HS-27A (cell line): ENCODE measurements around the gene OR4E2.
"Not testable (repeated sequence)": the region's sequence is repeated elsewhere in the genome, so short reads cannot be mapped to it uniquely, and the experiment has no call there.

ENCODE experiments used
- DNase-seq: peaks from one replicate; pipeline ENCODE4 v3.0.0-alpha.2; 2012; ENCODE audit warnings: low read depth, missing footprints

OR4E2 gene, protein sequence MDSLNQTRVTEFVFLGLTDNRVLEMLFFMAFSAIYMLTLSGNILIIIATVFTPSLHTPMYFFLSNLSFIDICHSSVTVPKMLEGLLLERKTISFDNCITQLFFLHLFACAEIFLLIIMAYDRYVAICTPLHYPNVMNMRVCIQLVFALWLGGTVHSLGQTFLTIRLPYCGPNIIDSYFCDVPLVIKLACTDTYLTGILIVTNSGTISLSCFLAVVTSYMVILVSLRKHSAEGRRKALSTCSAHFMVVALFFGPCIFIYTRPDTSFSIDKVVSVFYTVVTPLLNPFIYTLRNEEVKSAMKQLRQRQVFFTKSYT

DNA sequence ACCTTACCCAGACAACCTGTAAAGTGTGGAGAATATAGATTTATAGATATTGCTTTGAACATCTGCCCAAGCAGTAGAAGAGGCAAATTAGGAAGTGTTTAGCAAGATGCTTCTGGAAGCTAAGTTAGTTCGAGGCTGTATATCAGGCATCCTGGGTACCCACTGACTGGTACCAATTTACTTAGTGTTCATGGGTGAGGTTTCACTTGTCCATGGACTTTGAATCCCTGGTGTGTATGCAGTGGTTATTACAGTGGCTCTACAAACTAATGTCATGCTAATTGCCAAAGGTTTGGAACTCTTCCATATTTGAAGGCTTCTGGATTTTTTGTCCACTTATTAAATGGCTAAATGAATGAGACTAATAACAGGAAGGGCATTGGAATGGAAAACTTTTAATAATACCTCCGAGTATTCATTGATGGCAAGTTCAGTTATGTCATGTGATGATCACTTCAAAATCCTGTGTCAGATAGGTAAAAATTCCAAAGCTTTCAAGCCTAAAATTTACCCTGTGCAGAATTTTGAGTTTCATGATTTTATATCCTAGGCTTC lies at the start of gene OR4E2:
TSS of gene OR4E2 (plus strand) at position 505 of the 555 bp plus-strand sequence. CDS start 11,248 bp downstream, outside the sequence.
- no peak for DNase-seq

- DNase-seq: no peak
Measured at GRCh38 chr14:21612324-21612723, 41.3 kb upstream of the OR4E2 start.

GRCh38 chr14:21614240-21614639 lies 39.4 kb upstream of the OR4E2 start:
- no peak for DNase-seq

GRCh38 chr14:21617614-21618013 lies 36.0 kb upstream of the OR4E2 start:
- no peak for DNase-seq

DNA sequence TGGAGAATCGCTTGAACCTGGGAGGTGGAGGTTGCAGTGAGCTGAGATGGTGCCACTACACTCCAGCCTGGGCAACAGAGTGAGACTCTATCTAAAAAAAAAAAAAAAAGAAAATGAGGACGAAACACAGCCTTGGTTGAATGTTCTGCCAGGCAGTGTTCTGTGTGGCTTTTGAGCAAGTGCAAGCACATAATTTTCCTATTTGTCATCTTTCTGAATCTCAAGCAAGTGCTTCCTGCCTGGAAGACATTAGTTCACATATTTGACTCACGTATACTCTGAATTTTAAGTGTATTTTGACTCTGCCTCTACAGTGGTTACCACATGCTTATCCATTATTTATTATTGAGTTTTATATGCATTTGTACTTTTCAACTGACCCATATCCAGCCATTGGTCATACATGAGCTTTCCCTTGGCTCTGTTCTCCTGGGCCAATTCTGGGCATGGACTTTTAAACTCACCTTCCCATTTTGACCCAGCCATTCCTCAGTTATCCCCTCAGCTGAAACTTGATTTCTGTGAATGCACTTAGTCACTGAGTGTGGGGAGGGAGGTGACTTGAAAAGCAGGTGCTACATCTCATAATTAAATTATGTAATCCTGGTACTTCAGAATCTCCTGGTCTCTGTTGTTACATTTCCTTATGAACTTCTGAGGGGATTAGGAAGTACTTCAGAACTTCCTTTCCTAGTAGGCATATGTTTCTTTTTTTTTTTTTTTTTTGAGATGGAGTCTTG lies 27.0 kb upstream of the OR4E2 start:
- DNase-seq: no peak

DNA sequence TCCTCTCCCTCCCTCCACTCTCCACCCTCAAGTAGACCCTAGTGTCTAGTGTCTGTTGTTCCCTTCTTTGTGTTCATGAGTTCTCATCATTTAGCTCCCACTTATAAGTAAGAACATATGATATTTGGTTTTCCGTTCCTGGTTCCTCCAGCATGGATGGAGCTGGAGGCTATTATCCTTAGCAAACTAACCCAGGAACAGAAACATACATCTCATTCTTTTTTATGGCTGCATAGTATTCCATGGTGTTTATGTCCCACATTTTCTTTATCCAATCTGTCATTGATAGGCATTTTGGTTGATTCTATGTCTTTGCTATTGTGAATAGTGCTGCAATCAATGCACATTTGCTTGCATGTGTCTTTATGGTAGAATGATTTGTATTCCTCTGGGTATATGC lies 23.1 kb upstream of the OR4E2 start:
- not testable (repeated sequence) for DNase-seq

DNA sequence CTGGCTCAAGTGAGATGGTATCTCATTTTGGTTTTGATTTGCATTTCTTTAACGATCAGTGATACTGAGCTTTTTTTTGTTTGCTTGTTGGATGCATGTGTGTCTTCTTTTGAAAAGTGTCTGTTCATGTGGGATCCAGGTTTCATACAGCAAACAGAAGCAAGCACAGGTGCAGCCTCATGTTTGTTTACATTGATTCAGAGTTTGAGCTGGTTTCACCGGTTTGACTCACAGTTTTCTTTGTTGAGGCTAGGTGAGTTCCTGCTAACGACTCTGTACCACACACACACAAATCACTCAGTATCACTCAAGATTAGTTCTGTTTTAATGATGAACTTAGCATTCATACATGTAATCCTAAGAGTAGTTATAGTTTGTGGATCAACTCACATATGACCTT lies 22.6 kb upstream of the OR4E2 start:
- no peak for DNase-seq

DNA sequence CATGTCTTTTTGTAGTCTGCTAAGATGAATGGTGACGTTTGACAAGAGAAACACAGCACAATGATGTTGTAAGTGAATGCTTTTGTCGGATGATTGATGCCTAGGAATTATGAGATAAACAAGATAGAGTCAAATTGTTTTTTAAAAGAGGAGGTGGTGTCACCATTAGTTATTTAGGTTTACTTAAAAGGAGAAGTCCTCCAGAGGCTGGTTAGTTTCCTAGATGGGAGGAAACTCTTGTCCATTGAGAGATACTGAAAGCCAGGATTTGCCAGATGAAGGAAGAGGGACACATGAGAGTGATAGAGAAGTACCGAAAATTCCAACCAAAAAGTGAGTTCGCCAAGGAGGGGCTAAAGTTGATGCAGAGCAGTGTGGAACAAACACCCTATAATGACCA lies 18.8 kb upstream of the OR4E2 start, which contains the start of gene OR10G2:
TSS of gene OR10G2 (minus strand) at position 101 of the 400 bp plus-strand sequence. CDS start at position 3, 98 bp downstream.
- DNase-seq: no peak

DNA sequence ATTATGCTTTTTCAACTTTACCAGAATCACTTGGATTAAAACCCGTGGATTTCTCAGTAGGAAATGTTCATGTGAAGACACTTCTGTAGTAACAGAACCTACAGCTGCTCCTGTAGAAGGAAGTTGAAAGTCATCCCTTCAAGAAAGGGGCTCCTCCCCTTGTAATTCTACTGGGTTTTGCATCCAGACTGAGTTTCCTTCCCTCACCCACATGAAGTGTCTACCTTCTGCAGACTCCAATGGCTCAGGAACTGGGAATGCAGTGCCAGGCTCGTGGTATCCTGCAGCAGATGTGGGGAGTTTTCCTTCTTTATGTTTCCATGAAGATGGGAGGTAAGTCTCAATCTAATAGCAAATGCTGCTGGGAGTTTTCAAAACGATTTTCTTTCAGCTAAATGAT lies 11.0 kb upstream of the OR4E2 start:
- DNase-seq: no peak

GRCh38 chr14:21643407-21643806 lies 10.2 kb upstream of the OR4E2 start:
- DNase-seq: no peak

GRCh38 chr14:21647380-21647779 lies 6.3 kb upstream of the OR4E2 start:
- no peak for DNase-seq

- DNase-seq: no peak
Measured at GRCh38 chr14:21652209-21652808, 1.3 kb upstream of the OR4E2 start.

DNA sequence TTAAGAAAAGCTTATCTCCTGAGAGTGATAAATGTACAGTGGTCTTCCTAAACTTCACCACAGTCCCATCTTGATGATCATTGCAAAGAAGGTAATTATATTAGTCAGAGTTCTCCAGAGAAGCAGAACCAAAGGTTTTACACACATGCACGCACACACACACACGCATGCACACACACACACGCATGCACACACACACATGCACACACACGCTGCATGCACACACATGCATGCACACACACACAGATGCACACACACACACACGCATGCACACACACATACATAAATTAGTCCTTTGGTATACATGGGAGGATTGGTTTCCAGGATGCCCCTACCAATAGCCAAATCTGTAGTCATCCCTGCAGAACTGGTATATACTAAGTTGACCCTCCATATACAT lies 580 bp downstream of the OR4E2 start:
- DNase-seq: no peak

- no peak for DNase-seq
Measured at GRCh38 chr14:21656980-21657379, 3.3 kb downstream of the OR4E2 start.

DNA sequence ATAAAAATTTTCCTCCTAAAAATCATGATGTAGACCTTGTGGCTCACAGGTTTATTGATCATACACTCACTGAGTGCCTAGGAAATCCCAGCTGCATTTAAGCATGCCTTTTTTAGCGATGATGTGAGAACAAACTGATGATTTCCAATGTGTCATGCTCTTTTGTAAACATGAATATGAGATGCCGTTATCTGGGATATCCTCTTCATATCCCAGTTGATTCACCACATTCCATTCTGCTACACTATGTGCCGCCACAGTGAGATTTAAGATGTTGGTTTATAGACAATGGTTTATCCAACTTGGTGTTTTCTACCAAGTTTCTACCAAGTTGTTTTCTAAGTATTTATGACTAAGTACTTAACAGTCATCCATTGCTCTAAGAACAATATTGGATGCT lies 14.7 kb downstream of the OR4E2 start:
- peak; percentile 87 for DNase-seq

DNA sequence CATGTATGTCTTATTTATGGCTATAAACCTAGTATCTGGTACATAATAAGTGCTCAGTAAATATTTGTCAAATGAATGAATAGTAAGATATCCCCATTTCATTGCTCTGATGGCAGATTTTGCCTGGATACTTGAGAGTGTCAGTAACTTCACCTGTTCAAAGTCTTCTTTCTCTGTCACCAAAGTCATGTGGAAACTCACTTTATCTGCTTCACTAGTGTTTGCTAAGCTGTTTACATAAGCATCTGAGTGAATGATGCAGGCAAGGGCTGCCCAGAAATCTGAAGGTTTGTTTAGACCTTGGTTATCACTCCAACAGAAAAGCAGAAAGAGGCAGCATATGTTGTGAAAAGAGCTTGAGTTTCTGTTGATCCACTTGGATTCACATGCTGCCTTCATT lies 15.6 kb downstream of the OR4E2 start:
- DNase-seq: no peak

- DNase-seq: no peak
Measured at GRCh38 chr14:21671371-21671770, 17.7 kb downstream of the OR4E2 start.

DNA sequence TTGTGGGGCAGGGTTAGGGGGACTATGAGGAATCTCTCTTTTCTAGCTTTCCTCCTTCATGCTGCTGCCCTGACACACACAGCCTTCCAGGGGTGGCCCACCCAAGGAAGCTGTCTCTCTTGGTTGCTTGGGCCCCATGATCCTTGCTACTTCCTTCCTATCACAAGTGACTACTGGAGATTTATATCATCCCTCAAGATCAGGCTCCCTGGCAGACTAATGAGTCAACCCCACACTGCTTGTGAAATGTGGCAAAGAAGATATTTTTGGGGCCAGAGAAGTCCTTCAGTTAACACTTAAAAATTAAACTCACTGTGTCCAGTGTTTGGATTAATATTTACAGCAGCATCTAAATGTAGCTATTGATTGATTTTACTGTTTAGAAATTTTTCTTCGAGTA lies 18.5 kb downstream of the OR4E2 start:
- DNase-seq: peak; percentile 23

DNA sequence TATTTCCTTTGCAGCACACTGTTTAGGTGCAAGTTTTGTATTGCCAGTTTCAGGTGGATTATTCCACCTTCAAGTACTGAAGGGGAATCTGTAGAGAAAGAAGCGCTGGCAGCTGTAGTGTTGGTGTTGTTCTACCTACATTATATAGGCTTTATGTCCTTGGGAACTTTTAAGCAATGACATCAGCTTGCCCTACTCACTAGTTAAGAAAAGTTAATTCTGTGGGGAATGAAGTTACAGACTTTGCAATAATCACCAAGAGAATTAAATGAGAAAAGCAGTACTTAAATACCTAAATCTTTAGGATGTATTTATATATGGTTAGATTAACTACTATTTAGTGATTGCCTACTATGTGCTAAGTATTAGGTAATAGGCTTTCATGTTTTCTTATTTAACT lies 20.1 kb downstream of the OR4E2 start, which contains the start of gene OR4E1:
TSS of gene OR4E1 (minus strand) at position 101 of the 400 bp plus-strand sequence. CDS start 2,883 bp downstream, outside the sequence.
- DNase-seq: no peak

GRCh38 chr14:21675566-21675965 lies 21.9 kb downstream of the OR4E2 start:
- DNase-seq: no peak

DNA sequence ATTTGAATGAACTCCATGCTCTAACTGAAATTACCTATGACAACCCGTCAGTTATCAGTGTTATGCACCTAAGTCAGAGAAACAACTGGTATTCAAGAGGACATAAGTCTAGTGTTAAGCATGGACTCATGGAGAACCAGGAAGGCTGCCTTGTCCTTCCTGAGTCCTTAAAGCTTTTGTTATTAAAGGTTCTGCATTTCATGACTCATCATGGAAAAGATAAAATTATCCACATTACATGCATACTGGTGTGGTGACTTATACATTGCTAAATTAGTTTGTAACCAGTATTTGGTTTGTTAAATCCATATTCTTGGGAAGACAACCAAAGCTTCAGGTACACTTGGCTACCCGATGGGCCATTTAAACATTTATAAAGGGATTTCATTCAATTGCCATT lies 26.4 kb downstream of the OR4E2 start:
- peak; percentile 76 for DNase-seq

DNA sequence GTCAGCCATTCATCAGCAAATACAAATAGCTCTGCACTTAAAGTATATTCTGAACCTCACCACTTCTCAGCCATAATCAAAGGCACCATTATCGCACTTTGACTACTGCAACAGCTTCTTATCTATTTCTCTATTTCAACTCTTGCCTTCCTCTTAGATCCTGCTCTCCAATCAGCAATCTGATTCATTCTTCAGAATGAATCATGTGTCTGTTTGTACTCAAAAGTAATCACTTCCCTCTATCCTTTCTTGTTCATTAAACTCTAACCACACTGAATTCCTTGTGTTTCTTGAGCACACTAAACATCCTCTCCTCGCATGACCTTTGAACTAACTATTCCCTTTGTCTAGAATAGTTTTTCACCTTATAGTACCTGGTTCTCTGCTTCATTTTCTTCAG lies 32.8 kb downstream of the OR4E2 start:
- no peak for DNase-seq

- DNase-seq: no peak
Measured at GRCh38 chr14:21694425-21694824, 40.8 kb downstream of the OR4E2 start.
